CD4-positive, alpha-beta T cell treated with Interleukin-15 for 4 hours (primary cell): ENCODE results near the gene GPC3.
"Not testable (repeated sequence)": the region's sequence is repeated elsewhere in the genome, so short reads cannot be mapped to it uniquely, and the experiment has no call there.

Source experiments
- DNase-seq: peaks from one replicate; pipeline ENCODE4 v3.0.0-alpha.2; 2020; ENCODE audit warnings: low spot score

The GPC3 gene

DNA sequence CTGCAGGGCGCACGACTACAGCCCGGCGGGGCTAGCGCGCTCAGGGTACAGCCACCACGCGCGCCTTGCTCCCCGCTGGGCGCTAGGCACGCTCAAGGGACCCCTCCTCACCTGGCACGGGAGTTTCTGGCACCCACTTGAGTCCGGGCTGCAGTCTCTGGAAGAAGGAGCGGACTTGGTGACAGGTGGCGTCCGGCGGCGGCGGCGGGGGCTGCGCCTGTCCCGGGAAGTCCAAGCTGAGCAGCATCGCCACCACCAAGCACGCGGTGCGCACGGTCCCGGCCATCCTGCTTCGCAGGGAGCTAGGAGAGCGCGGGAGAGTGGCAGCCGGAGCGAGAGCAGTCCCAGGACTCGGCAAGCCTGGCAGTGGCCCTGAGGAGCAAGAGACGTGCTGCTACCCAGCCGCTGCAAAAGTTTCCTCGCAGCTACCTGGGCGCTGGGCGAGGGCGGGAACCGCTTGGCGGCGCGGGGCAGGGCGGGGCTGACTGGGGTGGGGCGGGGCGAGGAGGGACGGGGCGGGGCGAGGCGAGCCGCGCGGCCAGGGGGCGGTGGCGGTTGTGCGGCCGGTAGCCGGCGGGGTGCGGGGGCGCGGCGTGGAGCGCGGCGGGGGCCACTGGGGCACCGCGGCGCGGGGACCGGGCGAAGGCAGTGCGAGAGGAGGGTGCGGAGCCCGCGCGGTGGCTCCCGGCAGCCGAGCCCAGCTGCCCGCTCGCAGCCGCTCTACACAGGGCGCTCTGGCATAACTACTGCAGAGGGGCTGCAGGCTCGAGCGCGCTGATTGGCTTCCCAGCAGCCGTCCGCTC, at the start of gene GPC3:
Gene GPC3 (minus strand): TSS at position 431 of the 803 bp plus-strand sequence.
- DNase-seq, result peak; percentile 3

DNA sequence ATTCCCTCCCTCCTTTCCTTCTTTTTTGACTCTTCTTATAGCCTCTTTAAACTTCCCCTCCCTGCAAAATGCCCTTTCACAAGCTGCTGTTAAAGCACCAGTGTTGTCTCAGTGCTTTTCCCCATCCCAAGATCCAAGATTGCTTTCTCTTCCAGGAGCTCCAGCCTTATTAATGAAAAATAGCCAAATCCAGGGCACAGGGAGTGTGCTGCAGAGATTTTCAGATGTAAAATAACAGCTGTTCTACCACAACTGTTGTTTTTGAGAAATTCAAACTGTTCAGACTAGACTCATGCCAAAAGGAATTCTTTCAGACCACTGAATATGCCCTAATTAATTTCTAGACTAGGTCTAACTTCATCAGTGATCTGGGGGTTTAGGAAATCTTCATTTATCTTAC, 47.0 kb upstream of the GPC3 start:
- no peak for DNase-seq

DNA sequence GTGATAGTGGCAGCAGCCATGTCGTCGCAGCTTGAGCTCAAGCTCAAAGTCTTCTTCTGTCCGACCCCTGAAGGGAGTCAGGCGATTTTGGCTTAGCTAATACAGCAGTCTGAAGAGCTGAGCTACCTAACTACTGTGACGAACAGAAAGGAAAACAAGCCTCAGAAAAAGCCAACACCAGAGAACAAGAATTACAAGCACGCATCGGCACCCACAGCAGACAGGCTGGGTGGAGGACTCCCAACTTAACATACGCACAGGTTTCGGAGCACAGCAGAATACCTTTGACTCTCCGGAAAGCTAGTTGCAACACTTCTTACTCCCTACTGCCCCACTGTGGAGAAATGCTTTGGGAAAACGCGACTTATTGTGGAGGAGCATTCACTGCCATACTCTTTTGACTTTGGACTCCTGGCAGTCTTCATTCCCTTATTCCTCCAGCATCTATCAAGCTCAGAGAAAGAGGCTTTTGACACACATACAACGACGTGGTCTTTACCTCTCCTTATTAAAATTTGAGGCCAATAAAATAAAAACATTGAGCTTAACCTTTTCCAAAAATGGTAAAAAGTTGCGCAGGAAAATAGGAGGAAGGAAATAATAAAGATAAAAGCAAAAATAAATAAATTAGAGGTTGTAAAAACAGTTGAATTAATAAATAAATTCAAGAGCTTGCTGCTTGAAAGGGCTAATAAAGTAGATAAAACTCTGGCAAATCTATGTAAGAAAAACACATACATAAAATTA, 41.3 kb upstream of the GPC3 start:
- DNase-seq, result no peak

DNA sequence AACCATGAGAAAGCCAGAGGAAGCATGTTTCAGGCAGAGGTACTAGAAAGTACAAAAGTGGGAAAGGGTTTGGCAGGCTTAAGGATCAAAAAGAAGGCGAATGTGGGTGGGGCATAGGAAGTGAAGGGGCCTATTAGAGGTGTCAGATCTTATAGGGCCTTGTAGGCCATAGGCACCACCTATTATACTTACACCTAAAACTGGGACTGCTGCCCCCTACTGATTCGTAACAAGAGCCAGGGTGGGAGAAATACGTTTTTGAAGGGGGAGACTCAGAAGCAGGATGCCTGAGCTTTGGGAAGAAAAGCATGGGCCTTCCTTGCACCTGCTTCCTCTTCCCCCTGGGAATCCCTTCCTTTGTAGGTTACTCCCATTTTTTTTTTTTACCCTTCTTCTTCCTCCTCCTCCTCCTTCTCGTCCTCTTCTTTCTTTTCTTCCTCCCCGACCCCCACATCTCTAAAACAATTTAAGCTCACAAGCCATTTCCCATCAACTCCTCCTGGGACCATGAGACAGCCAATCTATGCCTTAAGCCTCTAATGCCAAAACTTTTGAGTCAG, 40.7 kb upstream of the GPC3 start:
- no peak for DNase-seq

DNA sequence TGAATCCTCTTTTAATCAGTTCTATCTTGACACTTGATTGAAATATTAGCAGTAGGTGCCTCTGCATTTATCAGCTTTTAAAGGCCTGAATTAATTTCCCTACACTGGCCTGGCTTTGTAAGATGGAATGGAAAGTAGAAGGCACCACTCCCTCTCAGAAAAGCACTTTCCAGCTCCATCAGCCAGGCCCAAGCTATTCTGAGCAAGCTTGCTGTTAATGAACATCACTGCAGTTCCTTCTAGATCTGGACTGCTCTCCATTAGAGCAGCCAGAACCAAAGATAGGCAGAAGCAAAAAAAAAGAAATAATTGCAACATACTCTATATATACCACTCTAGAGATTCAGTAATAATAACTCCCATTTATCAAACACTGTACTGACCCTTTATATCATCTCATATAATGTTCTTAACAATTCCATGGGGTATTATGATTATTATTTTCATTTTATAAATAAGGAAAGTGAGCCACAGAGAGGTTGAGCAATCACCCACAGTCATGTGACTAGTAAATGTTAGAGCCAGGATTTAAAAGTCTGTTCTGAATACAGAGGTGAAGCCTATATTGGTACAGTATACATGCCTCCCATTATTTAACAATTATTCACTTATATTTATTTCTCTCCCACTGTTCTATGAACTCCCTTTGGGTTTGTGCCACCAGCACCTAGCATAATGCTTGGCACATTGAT, 39.4 kb upstream of the GPC3 start:
- DNase-seq, result no peak

DNA sequence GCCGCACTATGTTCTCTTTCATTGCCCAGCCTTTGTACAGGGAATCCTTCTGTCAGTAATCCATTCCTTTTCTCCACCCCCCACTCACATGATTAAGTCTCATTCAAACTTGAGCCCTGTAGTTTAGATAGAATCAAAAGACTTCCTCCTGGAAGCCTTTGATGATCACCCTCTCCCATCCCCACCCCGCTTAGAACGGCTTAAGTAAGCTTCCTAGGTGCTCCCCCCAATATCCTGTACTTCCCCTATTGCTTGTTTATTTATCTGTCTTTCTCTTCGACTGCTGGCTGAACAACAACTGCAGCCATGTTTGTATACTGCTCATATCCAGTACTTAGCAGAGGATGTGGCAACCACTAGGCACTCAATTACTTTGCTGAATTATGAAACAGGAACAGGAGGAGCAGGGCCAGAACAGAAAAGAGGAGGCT, 38.5 kb upstream of the GPC3 start:
- no peak for DNase-seq

DNA sequence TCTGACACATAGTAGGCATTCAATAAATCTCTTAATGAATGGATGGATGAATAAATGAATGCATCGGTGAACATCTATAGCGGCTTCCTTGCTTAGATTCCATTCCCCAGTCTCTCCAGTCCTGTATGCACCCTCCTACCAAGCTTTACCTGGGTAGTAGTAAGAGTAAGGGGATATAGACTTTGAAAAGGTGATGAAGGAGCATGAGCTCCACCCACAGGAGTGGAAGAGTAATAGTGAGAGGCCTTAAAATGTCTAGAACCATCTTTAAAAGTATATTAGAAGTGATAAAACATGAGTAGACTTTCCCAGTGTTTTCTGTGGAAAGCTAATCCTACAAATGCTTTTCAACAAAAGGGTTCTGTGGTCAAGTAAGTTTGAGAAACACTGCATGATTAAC, 35.5 kb upstream of the GPC3 start:
- no peak for DNase-seq

DNA sequence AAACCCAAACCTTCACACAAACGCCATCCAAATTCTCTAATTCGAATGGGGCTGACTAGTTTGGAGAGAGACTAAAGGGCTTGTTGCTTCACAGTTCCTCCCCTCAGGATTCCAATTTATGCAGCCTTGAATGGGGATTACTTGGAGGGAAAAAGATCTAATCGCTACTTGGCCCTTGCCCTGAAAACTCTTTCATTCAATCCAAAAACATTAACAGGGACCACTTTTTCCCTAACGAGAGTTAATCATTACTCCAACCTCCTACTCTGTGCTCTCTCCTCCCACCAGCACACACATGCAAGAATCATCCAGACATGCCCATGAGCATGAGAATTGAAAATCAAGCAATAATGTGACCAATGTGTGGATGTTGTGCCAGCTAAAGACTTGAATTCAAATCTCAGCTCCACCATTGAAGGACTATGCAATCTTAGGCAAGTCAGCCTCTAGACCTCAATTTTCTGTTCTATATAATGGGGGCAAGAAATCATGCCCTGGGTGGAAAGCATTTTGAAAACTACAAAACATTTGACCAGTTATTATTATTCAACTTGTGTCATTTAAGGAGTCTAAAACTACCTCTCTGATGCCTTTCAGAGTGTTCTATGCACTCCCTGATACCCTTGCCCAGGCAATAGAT, 34.3 kb upstream of the GPC3 start:
- no peak for DNase-seq

DNA sequence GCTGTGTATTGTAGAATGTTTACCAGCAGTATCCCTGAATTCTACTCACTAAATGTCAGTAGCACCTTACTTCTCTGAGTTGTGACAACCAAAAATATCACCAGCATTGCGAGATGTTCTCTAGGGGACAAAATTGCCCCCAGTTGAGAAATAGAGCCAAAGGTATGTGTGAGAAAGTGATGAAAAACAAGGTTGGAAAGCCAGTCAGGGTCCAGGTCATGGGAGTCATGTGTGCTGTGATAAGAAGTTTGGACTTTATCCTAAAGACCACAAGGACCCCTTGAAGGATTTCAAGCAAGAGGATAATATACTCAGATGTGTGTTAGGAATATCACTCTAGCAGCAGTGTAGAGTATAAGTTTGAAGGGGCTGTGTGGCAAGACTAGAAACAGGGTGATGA, 30.9 kb upstream of the GPC3 start:
- not testable (repeated sequence) for DNase-seq

DNA sequence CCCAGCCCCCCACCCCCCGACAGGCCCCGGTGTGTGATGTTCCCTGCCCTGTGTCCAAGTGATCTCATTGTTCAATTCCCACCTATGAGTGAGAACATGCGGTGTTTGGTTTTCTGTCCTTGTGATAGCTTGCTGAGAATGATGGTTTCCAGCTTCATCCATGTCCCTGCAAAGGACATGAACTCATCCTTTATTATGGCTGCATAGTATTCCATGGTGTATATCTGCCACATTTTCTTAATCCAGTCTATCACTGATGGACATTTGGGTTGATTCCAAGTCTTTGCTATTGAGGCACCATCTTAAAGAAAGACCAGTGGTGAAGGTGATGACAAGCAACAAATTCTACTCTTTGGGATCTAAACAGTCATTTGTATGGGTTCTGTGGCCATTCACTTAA, 30.1 kb upstream of the GPC3 start:
- DNase-seq, result not testable (repeated sequence)

DNA sequence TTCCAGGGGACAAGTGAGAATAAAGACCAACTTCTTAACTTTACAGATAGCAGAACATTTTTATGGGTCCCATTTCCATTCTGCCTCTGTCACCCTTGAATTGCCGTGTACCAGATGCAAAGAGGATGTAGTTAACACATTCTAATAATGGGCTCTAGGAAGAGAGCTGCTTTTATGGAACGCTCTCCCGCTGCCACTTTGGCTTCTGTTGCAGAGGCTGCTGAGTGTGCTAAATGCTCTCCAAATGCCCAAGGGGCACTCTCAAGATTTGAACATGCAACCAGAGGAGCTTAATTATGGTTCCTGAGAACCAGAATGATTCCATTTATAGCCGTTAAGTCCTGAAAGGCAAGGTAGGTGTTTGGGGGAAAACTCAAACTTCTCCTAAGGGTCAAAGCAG, 28.1 kb upstream of the GPC3 start:
- no peak for DNase-seq

DNA sequence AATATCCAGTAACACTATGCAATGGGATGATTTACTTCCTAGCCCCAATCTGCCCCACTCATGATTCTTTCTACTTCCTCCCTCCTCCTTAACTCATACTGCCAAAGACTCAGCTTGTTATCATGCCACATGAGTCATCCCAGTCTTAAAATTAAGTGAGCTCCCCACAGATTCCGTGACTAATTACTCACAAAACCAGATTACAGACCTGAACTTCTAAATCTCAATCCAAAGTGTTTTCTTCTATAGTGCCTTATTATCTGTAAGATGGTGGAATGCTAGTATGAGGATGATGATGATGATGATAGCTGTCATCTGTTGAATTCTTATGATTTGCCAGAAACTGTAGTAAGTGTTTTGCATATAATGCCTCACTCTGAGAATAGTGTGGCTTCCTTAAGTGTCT, 27.7 kb upstream of the GPC3 start:
- DNase-seq, result no peak

DNA sequence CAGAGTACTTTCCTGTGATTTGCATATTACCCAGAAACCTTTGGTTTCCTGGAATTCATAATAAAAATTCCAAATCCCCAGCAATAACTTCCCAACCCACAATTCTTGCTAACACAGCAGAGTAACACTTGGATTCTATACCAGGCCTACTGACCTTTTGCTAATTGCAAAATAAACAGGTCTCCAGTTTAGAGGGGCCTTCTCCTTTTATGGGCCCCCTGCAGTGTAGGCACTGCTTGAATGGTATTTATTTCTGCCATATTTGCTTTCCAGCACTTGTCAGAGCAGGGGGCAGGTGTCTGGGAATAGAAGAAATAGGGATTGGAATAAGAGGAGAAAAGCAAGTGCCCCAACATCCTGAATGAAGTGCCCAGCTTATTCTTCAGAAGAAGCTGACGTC, 25.3 kb upstream of the GPC3 start:
- no peak for DNase-seq

DNA sequence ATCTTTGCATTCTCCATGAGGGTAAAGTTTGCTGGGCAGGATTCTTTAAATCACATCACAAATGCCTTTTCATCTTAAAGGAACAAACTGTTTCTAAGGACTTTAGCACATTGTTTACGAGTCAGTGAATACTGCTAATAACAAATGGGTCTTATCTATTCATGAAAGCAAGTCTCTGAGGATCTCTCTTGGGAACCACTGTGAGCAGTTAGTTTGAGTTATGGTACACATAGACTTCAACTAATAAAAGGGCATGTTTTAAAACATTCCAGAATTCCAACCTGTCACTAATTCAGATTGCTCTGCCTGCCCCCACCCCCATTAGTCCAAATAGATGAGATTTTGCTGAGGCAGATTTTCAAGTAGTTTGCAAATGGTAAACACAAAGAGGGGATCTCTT, 22.3 kb upstream of the GPC3 start:
- no peak for DNase-seq

DNA sequence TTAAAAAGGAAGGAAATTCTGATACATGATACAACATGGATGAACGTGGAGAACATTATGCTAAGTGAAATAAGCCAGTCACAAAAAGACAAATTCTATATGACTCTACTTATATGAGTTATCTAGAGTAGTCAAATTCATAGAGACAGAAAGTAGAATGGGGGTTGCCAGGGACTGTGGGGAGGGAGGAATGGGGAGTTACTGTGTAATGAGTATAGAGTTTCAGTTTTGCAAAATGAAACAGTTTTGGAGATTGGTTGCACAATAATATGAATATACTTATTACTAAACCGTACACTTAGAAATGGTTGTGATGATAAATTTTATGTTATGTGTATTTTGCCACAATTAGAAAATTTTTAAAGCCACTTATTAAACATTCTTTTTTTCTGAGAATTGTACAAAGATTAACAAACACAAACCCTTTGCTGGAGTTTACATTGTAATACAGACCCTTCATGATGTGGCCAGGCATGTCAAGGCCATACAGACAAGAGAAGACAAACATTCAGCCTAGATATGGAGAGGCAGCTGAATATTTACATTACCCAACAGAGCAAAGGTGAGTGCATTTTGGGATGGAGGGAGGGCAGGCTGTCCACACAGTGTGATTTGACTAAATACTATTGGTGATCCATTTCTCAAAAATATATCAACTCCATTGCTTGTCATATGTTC, 21.2 kb upstream of the GPC3 start:
- DNase-seq, result no peak

DNA sequence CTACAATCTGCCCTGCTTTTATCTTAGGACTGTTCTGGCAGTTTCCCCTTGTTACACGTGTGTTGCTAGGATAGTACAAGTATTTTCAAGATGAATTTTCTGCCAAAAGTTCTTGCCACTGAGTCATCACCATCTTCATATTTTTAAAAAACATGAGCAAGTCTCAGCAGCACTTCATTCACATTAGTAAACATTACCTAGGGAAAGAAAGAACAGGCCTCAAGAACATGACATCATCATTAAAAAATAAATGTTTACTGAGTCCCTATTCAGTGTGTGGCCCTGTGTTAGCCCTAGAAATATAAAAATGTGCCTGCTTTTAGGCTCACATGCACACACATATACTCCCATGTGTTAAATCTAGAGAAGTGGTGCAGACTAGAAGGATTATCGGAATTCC, 18.7 kb upstream of the GPC3 start:
- no peak for DNase-seq

DNA sequence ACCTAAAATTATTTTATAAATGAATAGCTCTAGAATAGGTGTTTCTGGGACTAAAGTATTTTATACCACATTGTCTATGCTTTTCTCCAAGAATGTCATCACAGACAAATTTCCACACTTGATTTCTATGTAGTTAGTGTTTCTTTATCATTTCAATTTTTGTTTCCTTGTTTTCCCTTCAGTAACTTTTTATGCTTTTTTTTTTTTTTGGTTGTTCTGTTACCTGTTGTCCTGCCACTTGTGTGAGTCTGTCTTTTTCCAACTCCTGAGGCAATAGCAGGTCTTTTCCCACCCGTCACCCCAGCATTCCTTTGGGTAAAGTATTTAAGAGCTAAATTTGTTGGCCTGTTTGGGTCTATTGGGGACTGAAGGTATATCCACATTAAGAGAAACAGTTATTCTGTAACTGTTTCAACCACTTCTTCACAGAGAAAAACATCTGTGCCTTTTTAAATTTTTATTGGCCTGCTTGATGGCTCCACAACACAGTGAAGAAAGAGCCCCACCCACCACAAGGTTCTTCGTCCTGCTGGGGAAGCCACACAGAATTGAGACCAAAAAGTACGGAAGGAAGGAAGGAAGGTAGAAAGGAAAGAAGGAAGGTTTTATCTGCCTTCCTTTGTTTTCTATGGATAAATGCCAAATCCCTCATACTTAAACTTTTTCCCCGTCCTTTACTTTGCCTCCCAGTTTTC, 17.7 kb upstream of the GPC3 start:
- DNase-seq, result no peak

DNA sequence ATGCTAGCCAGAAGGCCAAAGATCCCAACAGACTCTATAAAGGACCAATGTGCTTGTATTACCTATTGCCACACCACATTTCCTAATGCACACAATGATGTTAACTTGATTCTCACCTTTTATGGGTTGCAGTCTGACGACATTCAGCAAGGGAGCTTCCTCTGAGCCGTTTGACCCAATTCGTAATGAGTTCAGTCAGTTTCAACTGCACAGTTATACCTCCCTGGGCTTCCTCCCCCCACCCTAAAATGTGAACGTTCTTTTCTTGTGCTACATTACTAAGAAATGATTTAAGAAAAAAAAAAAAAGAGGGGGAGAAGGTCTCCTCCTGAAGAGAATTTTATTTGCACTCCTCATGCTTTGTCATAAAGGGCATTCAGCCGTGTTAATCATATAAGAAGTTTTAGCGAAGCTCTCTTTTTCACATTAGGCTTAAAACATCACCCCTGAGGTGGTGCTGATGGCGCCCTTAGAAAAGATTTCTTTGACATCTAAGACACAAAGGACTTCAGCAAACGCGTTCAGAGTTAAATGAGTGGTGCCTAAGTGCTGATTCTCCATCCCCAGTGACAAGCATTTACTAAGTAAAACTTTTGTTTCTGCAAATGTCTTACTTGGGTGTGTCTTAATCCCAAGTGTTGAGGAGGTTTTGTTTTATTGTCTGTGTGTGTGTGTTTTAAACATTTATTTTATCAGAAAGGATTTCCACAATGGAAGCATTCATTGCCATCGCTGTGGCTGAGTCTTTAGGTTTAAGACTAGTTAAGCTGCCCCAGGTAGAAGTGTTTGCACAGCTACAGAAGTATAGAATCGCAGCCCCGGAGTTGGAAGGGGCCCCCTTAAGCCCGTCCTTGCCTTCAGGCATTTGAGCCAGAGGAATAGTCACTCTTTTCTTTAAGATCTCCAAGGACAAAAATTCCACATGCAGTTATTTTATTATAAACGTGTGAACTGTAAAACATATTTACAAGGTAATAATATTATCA, 15.2 kb upstream of the GPC3 start:
- no peak for DNase-seq

DNA sequence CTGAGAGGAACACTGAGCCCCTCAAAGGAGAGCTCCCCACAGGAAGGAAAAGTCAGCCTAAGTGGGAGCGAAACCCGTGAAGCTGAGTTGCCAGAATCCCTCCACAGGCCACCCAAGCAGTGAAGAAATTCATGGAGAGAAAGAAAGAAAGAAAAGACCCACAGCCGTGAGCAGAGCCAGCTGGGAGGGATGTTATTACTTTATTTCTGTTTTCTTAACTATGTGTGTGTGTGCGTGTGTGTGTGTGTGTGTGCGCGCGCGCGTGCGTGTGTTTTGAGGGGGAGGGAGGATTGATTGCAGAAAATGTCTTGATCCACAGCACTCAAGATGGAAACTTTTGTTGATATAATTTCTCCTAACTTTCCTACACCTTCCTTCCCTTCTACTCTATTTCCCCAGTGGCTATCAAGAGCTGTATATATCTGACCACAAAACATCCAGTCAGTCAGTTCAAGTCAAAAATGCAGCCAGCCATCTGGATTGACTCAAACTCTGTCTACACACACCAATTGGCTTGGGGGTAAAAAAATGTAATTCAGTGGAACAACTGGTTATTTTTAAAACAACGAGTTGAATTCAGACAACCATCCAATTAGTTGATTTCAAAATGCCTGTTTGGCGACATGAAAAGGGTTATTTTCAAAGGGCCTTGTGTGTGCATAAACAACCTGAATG, 13.8 kb upstream of the GPC3 start:
- DNase-seq, result no peak
